GM19238 (cell line): ENCODE measurements around the gene IKZF3.
A peak's percentile ranks its signal among the peaks of the same experiment; 100 is the strongest.
"Not testable (repeated sequence)": the region's sequence is repeated elsewhere in the genome, so short reads cannot be mapped to it uniquely, and the experiment has no call there.

Source experiments
- DNase-seq: peaks from one replicate; pipeline ENCODE4 v3.0.0; 2011; ENCODE audit warnings: low spot score; ENCODE audit not compliant: insufficient read length

Gene IKZF3

DNA sequence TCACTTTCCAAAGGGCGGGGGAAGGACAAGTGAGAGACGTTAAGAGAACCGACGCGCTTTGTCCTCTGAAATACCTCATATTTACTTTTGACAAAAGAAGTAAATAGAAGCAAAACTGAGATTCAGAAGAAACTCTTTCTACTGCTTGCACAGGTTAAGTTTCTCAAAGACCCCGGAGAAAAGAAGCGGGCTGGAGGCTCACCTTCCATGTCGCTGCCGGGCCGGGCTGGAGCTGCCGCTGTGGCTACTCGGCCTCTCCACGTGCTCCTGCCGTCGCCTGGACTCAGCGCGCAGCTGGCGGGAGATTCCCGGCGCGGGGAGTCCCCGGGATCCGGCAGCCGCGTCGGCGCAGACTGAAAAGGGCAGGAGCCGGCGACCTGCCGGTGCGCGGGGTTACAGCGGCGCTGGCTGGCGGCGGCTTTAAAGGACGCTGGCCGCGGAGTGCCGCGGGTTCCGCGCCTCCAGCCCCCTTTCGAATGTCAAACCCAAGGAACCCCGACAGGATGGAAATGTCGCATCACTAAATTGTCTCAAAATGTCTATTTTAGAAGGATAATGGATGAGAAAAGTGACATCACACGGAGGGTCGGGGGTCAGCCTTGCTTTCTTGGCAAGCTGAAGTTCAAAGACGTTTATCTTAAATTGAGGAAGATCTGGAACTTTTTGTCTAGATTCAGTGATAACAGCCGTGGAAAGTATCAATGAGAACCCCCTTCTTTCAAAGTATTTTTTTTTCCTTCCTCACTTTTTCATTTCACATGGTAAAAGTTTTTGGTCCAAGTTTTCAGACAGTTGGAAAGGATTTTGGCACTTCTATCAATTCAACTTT, at the start of gene IKZF3:
Gene IKZF3, minus strand, starts transcription at position 395 of the 829 bp plus-strand sequence. Its CDS starts 186 bp downstream, at position 209.
- peak; percentile 37 for DNase-seq

DNA sequence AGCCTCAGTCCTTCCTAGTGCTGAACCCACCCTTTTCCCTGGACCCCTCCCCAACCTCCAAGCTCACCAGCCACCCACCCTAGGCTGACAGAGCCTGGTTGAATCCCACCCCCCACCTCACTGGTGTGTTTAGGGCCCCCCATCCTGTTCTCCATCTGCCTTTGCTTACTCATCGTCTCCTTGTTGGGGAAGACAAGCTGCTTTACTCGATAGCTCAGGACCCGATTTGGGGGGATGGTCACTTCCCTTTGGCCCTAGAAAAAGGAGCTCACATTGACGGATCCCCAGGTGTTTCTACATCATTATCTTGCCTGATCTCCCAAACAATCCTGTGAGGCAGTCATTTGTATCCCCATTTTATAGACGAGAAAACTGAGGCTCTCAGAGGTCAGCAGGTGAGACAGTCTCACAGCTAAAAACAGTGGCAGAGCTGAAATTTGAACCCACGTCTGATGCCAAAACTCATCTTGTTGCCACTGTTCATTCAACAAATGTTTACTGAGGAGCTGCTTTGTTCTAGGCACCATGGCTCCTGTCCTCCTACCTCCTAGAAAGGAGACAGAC, 44.8 kb upstream of the IKZF3 start:
- DNase-seq, result no peak

- DNase-seq, result no peak
Measured at GRCh38 chr17:39904990-39905288, 40.8 kb upstream of the IKZF3 start.

GRCh38 chr17:39903158-39903884, 39.2 kb upstream of the IKZF3 start:
- no peak for DNase-seq

GRCh38 chr17:39902027-39902426, 37.9 kb upstream of the IKZF3 start:
- not testable (repeated sequence) for DNase-seq

DNA sequence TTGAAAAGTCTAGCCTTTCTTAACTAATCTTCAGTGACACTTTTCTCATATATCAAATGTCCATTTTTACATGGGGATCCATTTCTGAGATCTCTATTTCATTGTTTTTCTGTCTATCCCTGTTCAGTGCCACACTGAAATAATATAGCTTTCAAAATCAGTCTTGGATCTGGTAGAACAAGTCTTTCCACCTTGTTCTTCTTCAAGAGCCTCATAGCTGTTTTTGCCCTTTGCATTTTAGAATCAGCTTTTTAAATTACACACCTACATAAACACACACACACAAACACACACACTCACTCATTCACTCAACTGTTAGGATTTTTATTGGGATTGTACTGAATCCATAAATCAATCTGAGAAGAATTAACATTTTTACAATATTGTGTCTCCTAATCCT, 35.1 kb upstream of the IKZF3 start:
- DNase-seq, result no peak

- DNase-seq, result no peak
Measured at GRCh38 chr17:39898088-39898487, 34.0 kb upstream of the IKZF3 start.

- DNase-seq, result no peak
Measured at GRCh38 chr17:39894681-39895376, 30.7 kb upstream of the IKZF3 start.

DNA sequence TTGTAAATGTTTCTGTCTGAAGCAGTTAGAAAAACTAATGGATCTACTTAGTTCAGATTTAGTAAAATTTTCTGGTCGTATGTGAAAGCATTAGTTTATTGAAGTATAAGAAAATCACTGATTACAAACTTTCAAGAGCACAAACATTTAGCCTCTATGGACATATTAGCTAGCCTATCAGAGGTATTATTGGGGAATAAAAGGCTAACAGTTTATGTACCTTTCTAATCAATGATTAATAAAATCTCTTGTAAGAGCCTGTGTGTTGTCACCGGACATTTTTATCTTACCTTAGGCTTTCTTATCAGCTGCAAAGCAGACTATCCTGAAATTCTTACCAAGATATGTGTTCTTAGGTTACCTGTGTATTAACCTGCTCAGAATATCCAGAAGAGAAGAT, 25.1 kb upstream of the IKZF3 start:
- DNase-seq, result no peak

DNA sequence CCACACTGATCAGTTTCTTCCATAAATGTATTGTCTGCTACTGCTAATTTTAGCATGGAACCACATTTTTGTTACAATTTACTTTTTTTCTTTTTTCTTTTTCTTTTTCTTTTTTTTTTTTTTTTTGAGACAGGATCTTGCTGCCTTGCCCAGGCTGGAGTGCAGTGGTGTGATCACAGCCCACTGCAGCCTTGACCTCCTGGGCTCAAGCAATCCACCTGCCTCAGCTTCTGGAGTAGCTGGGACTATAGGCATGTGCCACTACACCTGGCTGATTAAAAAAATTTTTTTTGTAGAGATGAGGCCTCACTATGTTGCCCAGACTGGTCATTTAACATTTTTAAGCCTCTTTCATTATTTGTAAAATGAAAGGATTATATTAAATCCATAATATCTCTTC, 23.0 kb upstream of the IKZF3 start:
- DNase-seq, result no peak

GRCh38 chr17:39886102-39886501, 22.0 kb upstream of the IKZF3 start:
- not testable (repeated sequence) for DNase-seq

- no peak for DNase-seq
Measured at GRCh38 chr17:39872751-39873150, 8.6 kb upstream of the IKZF3 start.

DNA sequence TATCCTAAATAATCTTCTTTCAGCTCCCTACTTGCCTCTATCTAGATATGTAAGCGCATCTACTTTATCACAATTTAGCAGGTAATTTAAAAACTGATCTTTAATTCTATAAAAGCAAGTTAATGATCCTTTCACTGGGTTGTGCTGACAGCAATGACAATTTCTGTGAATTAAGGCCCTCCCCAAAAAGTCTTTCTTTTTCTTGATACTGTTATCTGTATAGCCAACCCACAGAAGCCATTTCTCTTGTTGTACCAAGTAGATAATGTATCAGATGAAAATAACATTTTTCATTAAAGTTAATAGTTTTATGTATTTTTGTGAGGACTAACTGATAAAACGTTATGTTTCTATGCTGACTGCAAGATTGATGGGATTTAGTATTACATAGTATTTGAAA, 7.7 kb upstream of the IKZF3 start:
- no peak for DNase-seq

DNA sequence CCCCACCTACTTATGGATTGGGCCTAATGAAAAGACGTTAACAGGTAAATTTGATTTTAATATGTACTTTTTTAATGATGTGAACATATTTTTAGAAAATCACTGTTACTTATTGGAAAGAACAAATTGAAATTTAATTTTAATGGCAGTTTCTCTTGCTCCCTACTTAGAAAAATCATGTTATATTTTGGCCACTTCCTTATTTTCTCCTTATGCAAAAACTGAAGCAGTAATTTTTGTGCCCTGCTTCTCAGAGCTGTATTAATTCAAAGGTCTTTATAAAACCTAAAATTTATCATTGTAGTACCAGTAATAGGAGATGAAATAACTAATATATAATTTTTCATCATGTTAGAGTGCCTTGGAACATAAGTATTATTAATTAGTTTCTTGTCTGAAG, 6.7 kb upstream of the IKZF3 start:
- no peak for DNase-seq

DNA sequence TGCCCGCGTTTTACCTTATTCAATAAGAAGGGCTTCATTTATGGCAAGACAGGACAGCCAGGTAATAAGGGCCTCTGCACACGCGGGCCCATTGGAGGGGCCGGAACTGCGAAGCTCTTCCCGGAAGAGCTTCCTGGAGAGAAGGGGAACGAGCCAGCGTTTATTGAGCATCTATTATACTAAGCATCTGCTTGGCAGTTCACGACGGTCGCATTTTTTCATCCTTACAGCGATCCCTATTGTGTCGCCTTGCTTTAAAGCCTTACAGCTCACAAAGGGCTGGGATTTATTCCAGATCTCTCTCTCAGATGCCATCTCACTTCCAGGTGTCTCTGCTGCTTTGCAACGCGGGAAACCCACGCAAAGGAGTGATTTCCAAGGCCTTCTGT, 4.4 kb upstream of the IKZF3 start:
- DNase-seq, result no peak

- DNase-seq, result no peak
Measured at GRCh38 chr17:39867880-39868553, 3.9 kb upstream of the IKZF3 start, which contains the start of gene ZPBP2. Gene ZPBP2 (plus strand): TSS chr17:39868202. CDS start chr17:39868355, 153 bp downstream.

DNA sequence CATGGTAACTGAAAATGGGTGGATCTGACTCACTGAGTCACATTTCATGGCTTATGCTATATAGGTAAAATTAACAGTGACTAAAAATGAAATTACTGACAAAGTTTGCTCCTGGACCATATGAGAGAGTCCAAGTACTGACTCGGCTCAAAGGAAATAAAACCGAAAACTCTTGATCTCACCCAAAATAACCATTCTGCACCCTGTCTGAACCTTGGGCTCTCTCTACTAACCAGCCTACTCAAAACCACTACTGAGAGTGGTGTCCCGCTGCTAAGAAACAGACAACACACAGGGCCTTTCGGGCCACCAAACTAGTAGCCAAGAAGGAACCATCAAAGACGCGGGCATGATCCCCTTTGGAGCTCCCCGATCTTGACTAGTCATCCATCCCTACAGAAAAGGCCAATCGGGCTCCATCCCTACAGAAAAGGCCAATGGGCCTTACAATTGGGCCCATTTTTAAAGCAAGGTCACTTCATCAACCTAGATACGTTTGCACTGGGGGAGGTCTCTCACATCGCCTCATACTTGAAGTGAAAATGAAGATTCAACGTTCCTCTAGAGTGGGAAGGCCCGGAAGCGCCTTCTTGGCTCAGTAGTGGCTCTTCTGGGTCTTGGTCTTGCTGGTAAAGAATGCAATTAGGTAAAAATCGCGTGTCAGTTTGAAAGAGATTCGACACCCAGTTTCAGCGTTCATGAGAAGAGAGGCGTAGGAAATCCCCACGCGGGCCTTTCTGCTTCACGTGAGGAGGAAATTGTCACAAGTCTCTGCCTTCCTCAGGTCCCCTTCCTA, 3.2 kb upstream of the IKZF3 start:
- peak; percentile 35 for DNase-seq

GRCh38 chr17:39866013-39866730, 2.1 kb upstream of the IKZF3 start:
- no peak for DNase-seq

GRCh38 chr17:39863244-39863917, 731 bp downstream of the IKZF3 start:
- DNase-seq, result no peak
